ENCODE data around the gene GALNT14.

The GALNT14 gene

DNA sequence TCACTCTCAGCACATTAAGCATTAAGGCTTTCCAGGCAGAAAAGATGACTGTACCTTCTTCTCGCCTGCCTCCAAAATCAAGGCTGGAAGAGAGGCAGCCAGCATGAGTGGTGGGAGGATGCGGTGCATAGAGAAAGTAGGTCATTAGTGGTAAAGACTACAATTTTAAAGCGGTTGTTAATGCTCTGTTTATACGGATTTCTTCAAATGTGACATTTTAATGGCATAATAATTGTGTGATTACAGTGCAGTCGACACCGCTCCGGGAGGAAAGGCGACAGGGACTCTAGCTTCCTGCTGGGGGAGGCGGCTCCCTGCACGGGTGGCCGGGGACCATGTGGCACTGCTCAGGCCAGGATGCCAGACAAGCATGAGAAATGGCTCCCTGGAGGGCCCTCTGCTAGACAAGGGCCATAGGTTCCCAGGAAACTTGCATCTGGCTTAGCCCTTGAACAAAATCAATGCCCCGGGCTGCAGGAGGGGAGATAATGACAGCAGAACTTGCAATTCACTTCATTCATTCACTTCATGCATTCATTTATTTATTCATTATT lies 129.6 kb downstream of the GALNT14 start:
- H3K4me2 ChIP-seq (ENCODE audit: low read depth, low read length), result no peak overlapping the region
- no peaks in the 10 kb centered on the region for H3K27me3 ChIP-seq (replicated peaks; ENCODE audit: insufficient read depth, low read length)
- no peaks in the 10 kb centered on the region for H3K9me2 ChIP-seq (replicated peaks; ENCODE audit: insufficient read depth, low read length)
- H2AFZ ChIP-seq (ENCODE audit: low read length), result no peak overlapping the region
- TF ChIP-seq EZH2 (optimal IDR thresholded peaks at IDR 0.05; ENCODE audit: low read depth, low read length) (no peak), EZH2phosphoT487 (IDR thresholded peaks at IDR 0.05; ENCODE audit: low read length) (no peak)
- TF ChIP-seq, protein P1, sequence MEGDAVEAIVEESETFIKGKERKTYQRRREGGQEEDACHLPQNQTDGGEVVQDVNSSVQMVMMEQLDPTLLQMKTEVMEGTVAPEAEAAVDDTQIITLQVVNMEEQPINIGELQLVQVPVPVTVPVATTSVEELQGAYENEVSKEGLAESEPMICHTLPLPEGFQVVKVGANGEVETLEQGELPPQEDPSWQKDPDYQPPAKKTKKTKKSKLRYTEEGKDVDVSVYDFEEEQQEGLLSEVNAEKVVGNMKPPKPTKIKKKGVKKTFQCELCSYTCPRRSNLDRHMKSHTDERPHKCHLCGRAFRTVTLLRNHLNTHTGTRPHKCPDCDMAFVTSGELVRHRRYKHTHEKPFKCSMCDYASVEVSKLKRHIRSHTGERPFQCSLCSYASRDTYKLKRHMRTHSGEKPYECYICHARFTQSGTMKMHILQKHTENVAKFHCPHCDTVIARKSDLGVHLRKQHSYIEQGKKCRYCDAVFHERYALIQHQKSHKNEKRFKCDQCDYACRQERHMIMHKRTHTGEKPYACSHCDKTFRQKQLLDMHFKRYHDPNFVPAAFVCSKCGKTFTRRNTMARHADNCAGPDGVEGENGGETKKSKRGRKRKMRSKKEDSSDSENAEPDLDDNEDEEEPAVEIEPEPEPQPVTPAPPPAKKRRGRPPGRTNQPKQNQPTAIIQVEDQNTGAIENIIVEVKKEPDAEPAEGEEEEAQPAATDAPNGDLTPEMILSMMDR (IDR thresholded peaks at IDR 0.05; ENCODE audit: low read length), result no peak
- no peaks in the 10 kb centered on the region for H3K36me3 ChIP-seq (replicated peaks; ENCODE audit: insufficient read depth, low read length)
- no peak overlapping the region for H3K9ac ChIP-seq (ENCODE audit: low read length)
- no peaks in the 10 kb centered on the region for H3K79me2 ChIP-seq (ENCODE audit: low read length)
- H3K4me3 ChIP-seq (ENCODE audit: low read length), result no peak overlapping the region
- no peaks in the 10 kb centered on the region for H3F3A ChIP-seq (ENCODE audit: insufficient read depth, low read length)
- DNase-seq, result no peak
- H3K27ac ChIP-seq (ENCODE audit: low read length), result no peak overlapping the region
- H4K20me1 ChIP-seq (ENCODE audit: insufficient read depth, low read length), result no peaks in the 10 kb centered on the region
- H3K9me3 ChIP-seq (replicated peaks; ENCODE audit: insufficient read depth, low read length), result no peaks in the 10 kb centered on the region
- no peaks in the 10 kb centered on the region for H3K4me1 ChIP-seq (ENCODE audit: low read length)

- DNase-seq, result no peak
- TF ChIP-seq EZH2 (optimal IDR thresholded peaks at IDR 0.05; ENCODE audit: low read depth, low read length) (no peak), EZH2phosphoT487 (IDR thresholded peaks at IDR 0.05; ENCODE audit: low read length) (no peak)
- TF ChIP-seq, protein P1 (IDR thresholded peaks at IDR 0.05; ENCODE audit: low read length), result no peak
These were observed 134.0 kb downstream of the GALNT14 start for GRCh38 chr2:31004257-31004656.

DNA sequence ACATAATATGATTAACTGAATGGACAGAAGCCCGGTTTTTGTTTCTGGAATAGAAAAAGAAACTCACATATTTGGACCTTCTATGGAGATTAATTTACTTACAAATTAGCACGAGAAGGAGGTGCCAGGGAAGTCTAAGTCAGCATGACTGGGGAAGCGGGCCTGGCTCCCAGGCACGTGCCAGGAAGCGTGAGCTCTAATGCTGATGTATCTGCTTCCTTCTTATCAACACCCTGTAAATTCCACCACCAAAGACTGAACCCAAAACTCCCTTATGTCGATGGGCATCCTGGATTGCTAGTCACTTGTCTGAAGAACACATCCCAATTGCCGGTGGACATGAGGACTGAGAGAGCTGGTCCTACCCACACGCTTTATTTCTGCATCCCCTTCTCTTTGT lies 134.5 kb downstream of the GALNT14 start:
- Histone ChIP-seq H3K79me2 (ENCODE audit: low read length) (no peaks in the 10 kb centered on the region), H3K36me3 (replicated peaks; ENCODE audit: insufficient read depth, low read length) (no peaks in the 10 kb centered on the region), H2AFZ (ENCODE audit: low read length) (no peak overlapping the region), H3F3A (ENCODE audit: insufficient read depth, low read length) (no peaks in the 10 kb centered on the region), H3K9me2 (replicated peaks; ENCODE audit: insufficient read depth, low read length) (no peaks in the 10 kb centered on the region), H3K4me3 (ENCODE audit: low read length) (no peak overlapping the region), H4K20me1 (ENCODE audit: insufficient read depth, low read length) (no peaks in the 10 kb centered on the region), H3K9me3 (replicated peaks; ENCODE audit: insufficient read depth, low read length) (no peaks in the 10 kb centered on the region), H3K27ac (ENCODE audit: low read length) (no peak overlapping the region), H3K9ac (ENCODE audit: low read length) (no peak overlapping the region), H3K4me2 (ENCODE audit: low read depth, low read length) (no peak overlapping the region), H3K4me1 (ENCODE audit: low read length) (no peaks in the 10 kb centered on the region), H3K27me3 (replicated peaks; ENCODE audit: insufficient read depth, low read length) (no peaks in the 10 kb centered on the region)
- no peak for DNase-seq
- TF ChIP-seq EZH2 (optimal IDR thresholded peaks at IDR 0.05; ENCODE audit: low read depth, low read length), result no peak
- TF ChIP-seq EZH2phosphoT487 (IDR thresholded peaks at IDR 0.05; ENCODE audit: low read length), result no peak
- TF ChIP-seq, protein P1 (IDR thresholded peaks at IDR 0.05; ENCODE audit: low read length), result no peak

More at GRCh38 chr2:31004257-31004656, 134.0 kb downstream of the GALNT14 start:
- H3K4me2 ChIP-seq (ENCODE audit: low read depth, low read length), result no peak overlapping the region
- no peaks in the 10 kb centered on the region for H3K79me2 ChIP-seq (ENCODE audit: low read length)
- H3K36me3 ChIP-seq (replicated peaks; ENCODE audit: insufficient read depth, low read length), result no peaks in the 10 kb centered on the region
- no peaks in the 10 kb centered on the region for H3K4me1 ChIP-seq (ENCODE audit: low read length)
- H3F3A ChIP-seq (ENCODE audit: insufficient read depth, low read length), result no peaks in the 10 kb centered on the region
- no peak overlapping the region for H3K9ac ChIP-seq (ENCODE audit: low read length)
- H3K27ac ChIP-seq (ENCODE audit: low read length), result no peak overlapping the region
- no peak overlapping the region for H3K4me3 ChIP-seq (ENCODE audit: low read length)
- H4K20me1 ChIP-seq (ENCODE audit: insufficient read depth, low read length), result no peaks in the 10 kb centered on the region
- H3K9me2 ChIP-seq (replicated peaks; ENCODE audit: insufficient read depth, low read length), result no peaks in the 10 kb centered on the region
- H3K9me3 ChIP-seq (replicated peaks; ENCODE audit: insufficient read depth, low read length), result no peaks in the 10 kb centered on the region
- no peaks in the 10 kb centered on the region for H3K27me3 ChIP-seq (replicated peaks; ENCODE audit: insufficient read depth, low read length)
- H2AFZ ChIP-seq (ENCODE audit: low read length), result no peak overlapping the region
